GM21737 (cell line): Measurements from ENCODE around the gene ACTC1.
"Not testable (repeated sequence)": the region's sequence is repeated elsewhere in the genome, so short reads cannot be mapped to it uniquely, and the experiment has no call there.

Source experiments
- ATAC-seq: cut with Tn5 transposase; IDR thresholded peaks from one replicate; pipeline ENCODE4 v1.9.1; 2021; ENCODE audit warnings: mild to moderate bottlenecking, moderate library complexity; ENCODE audit not compliant: unreplicated experiment

ACTC1 gene

GRCh38 chr15:34795267-34796081, at the start of gene ACTC1:
ACTC1 (minus strand) TSS chr15:34795549; CDS start chr15:34794808, 741 bp downstream.
- ATAC-seq, result no peak

DNA sequence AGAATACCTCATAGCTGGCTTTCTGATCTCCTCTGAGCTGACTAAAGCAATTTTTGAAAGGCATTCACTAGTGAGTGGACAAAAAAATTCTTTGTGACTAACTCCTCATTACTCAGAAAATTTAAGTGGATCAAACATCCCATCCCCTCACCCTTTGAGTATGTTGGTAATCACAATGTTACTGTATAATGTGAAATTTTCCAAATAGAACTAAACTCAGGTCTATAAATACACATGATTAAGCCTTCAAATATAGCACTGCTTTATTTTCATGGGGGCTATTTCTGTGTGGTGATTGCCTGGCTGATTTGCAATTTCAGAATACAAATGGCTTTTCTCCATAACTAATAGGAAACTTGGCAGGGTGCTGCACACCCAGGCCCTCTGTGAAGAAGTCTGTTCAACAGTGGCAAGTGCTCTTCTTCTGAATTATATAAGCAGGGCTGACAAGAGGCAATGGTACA, 45.9 kb upstream of the ACTC1 start:
- ATAC-seq, result no peak

DNA sequence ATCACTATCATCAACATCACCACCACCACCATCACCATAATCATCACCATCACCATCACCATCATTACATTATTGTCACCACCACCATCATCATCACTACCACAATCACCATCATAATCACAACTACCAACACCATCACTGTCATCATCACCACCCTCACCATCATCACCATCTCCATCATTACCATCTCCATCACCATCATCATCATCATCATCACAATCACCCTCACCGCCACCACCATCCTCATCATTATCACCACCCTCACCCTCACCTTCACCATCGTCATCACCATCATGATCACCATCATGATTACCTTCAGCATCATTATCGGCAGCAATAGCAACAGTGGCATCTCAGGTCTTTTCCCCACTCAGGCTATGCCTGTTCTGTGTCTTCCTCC, 42.9 kb upstream of the ACTC1 start:
- ATAC-seq, result no peak

- ATAC-seq, result no peak
These were observed 42.1 kb upstream of the ACTC1 start for GRCh38 chr15:34837246-34838016.

GRCh38 chr15:34828145-34828911, 33.0 kb upstream of the ACTC1 start:
- ATAC-seq, result no peak

DNA sequence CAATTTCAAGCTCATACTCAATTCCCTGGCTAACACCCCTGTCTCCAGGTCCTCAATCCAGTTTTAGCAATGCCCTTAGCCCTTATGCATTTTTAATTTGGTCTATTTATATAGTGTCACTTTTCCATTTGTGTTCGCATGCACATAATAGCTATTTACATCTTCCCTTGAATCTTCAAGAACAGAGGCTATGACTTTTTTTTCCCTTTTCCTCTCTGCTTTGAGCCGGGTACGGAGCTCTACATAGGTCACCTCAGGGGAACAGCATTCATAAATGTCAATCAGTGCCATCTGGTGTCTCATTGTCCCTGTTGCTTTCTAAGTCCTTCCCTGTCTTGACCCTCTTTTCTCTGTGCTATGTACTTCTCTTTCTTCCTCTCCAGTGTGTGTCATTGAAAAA, 26.5 kb upstream of the ACTC1 start:
- ATAC-seq, result no peak

- no peak for ATAC-seq
These were observed 24.8 kb upstream of the ACTC1 start for GRCh38 chr15:34820110-34820509.

- ATAC-seq, result no peak
These were observed 23.2 kb upstream of the ACTC1 start for GRCh38 chr15:34818526-34818925.

- ATAC-seq, result no peak
These were observed 20.5 kb upstream of the ACTC1 start for GRCh38 chr15:34815836-34816235.

DNA sequence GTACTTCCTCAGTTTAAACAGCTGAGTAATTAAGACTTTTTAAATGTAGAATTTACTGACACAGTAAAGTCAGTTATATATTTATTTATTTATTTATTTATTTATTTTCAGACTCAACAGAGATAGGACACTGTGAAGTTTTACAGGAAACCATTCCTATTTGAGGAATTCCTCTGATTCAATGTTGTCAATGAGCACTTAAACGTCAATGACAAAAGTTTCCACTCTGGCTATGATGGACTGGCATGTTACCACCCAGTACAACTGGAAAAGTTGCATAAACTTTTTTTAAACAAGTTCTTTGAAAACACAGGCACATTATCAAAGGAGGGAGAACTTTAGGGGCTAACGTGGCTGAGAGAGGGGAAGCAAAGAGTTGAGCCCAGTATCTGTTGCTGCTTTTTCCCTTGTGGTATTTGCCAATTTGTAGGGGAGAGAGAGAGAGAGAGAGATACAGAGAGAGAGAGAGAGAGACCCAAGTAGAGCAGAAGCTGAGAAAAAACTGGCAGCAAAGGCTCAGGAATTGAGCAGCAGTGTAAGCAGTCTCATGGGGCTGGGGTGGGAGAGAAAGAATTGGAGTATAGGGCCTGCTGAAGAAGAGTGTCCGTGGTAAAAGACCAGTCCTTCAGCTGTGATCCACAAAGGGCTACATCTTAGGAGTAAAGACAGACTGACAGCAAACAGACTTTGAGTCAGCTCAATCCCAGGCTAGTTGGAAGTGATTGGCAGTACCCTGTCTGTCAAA, 18.3 kb upstream of the ACTC1 start:
- ATAC-seq, result no peak

GRCh38 chr15:34812868-34813365, 17.6 kb upstream of the ACTC1 start:
- ATAC-seq, result not testable (repeated sequence)

- ATAC-seq, result no peak
These were observed 17.0 kb upstream of the ACTC1 start for GRCh38 chr15:34812369-34812768.

DNA sequence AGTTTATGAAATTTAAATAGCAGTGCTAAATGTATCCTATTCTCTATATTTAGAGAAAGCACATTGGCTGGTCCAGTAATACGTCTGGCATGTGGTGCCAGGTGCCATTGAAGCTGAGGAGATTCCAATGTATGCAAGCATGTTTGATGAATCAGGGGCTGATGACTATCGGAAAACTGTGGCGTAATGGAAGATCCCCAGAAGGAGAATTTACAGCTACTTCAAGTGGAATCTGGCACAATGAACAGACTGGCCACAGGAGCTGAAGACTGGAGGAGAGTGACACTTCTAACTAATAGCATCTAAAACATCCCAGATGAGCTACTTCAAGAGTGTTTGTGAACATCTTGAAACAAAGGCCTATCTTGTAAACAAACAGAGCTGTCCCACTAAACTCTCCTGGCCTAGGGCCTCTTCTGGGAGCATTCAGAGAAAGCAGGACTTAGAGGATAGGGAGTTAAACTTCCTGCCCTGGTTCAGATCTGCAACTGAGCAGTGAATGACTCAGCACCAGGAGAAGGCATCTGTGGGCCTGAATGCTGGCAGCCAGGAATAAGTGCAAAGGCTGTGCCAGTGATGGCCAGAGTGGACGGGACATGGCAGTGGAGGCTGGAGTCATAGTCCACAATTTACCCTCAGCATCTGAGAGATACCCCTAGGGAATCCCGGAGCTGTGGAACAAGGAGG, 15.2 kb upstream of the ACTC1 start:
- ATAC-seq, result no peak

DNA sequence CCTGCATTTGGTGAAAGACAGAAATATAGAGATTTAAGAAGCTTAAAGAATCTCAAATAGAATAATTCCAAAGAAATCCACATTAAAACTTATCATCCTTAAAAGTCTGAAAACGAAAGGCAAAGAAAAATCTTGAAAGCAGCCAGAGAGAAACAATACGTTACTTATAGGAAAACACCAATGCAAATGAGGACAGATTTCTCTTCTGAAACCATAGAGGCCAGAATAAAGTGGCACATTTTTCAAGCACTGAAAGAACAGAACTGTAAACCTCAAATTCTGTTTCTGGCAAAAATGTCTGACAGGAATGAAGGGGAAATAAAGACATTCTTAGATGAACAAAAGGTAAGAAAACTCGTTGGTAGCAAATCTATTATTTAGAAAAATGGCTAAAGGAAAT, 13.8 kb upstream of the ACTC1 start:
- no peak for ATAC-seq

DNA sequence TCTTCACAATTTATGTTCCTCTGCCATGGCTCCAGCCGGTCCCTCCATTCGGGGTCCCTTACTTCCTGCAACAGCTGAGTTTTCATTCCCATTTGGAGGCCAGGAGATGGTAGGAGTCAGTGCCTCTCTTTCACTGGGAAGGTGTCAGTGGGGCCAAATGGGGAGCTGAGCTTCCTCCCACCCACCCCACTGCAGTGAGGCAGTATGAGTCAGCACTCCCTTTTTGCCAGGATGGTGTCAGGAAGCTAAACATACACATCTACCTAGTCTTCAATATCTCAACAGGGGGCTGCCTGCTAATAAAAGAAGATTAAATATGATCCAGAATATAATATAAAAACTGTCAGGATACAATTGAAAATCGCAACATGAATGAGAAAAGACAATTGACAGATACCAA, 12.7 kb upstream of the ACTC1 start:
- no peak for ATAC-seq

- not testable (repeated sequence) for ATAC-seq
These were observed 11.9 kb upstream of the ACTC1 start for GRCh38 chr15:34807241-34807640.

DNA sequence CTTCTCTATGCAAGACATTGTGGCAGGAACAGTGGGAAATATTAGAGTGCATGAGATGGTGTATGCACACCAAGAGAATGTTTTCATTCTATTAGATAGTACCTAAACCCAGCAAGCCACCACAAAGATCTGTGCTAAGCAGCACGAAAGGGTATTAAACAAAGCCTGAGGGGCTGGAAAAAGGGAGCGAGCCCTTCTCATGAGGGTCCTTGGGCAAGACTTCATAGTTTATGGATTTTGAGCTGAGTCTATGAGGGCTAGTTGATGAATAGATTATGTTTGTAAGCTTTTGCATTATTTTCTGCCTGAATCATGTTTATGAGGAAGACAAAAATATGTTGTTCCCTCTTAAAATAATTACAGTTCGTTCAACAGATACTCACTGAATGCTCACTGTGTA, 9.4 kb upstream of the ACTC1 start:
- no peak for ATAC-seq

DNA sequence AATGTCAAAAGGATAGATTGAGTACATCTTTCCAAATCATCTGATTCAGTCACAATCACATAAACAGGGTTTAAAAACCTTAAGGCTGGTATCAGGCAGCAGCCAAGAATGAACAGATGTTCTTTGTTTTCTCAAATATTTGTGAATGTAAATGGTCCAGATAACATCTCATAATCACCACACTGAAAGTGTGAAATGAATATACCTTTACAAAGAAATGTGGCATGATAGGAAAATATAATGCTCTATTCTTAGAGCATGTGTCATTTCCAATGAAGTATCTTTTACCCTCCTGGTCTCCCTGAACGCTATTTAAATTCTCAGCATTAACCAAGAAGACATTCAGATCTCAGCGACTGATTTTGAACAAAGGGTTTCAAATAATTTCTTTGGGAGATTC, 8.8 kb upstream of the ACTC1 start:
- no peak for ATAC-seq

GRCh38 chr15:34802803-34803750, 7.7 kb upstream of the ACTC1 start:
- no peak for ATAC-seq
